GM18867 (cell line): ENCODE data around the gene BMF.
"Not testable (repeated sequence)": the region's sequence is repeated elsewhere in the genome, so short reads cannot be mapped to it uniquely, and the experiment has no call there.

Experiments used
- ATAC-seq: cut with Tn5 transposase; IDR thresholded peaks from one replicate; pipeline ENCODE4 v1.9.1; 2021; ENCODE audit warnings: mild to moderate bottlenecking, moderate library complexity; ENCODE audit not compliant: unreplicated experiment

The BMF gene

DNA sequence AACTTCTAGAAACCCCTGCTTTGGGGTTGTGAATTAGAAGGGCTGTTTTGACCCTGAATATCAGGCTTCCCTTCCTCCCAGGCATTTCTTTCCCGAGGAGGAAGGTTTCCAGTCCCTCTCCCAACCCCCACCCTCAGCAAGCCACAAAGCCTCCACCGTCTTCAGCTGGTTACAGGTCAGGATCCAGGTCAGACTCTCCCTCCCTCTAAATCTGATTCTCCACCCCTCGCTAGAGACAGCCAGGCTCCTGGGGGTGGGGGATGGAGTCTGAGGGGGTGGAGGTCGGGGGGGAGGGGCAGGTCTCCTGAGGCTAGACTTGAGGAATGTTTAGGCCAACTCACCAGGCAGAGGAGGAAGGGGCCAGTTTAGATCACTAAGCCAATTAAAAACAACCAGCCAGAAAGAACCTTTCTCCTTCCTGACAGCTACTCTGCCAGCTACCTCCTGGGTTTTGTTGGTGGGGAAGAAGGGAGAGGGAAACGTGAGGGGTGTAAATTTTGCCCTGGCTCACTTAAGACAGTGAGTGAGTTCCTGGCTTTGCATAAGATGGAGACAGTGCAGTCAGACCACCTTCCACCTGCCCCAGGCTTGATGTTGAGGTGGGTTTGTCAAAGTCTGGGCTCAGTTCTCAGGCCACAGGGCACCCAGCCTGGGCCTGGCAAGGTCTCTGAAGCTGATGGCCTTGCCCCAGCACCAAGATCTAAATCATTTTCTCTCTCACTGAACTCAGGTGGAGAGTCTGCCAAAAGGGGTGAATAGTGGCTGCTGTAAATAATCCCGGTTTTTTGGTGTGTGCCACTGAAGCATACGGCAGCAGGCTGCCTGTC, 19.5 kb downstream of the BMF start:
- ATAC-seq, result no peak

- ATAC-seq, result no peak
These were observed 20.4 kb downstream of the BMF start for GRCh38 chr15:40087991-40088928.

GRCh38 chr15:40087068-40087810, 21.4 kb downstream of the BMF start:
- no peak for ATAC-seq

- no peak for ATAC-seq
These were observed 23.4 kb downstream of the BMF start for GRCh38 chr15:40085266-40085665.

GRCh38 chr15:40084650-40085049, 24.0 kb downstream of the BMF start:
- ATAC-seq, result no peak

DNA sequence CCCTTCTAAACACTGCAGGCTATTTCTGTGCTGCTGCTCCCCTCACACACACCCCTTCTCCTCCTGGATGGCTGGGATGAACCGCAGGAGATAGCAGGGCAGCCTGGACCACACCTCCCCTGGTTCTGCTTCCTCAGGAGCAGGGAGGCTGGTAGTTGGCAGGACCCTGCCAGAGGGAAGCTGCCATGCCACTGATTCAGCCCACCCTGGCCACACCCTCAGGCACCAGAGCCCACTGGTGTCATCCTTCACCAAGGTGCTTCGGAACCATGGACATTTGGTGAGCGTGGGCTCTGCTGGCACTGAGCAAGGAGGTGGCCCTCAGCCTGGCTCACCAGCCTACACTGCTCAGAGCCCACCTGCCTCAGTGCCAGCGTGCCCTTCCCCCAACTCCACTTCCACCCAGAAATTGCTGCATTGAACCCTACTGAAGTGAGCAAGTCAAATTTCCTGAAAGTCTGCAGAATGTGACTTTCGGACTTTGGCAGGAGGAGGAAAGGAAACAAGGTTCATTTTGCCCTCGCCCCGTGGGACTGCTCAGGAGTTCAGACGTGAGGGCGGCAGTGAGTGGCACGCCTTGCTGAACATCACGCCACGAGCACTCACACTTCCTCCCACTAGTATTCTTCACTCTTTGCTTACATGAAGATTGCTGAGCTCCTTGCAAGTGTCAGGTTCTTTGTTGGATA, 26.3 kb downstream of the BMF start:
- no peak for ATAC-seq

- no peak for ATAC-seq
These were observed 26.9 kb downstream of the BMF start for GRCh38 chr15:40081691-40082194.

DNA sequence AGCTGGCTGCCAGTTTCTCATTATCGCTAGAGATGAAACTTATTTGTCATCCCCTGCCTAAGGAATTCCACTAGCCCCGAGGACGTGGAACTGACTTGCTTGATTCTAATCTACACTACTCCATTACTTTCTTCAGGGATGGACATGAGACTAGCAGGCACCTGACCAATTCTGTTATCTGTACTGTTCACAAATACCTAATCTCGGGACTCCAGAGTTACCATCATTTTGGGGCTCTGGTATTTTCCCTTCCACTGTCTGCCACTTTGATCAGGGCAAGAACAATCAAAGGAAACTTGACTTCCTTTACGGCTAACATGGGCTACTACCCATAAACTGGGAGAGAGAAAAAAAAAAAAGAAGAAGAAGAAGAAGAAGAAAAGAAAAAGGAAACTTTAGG, 27.8 kb downstream of the BMF start:
- no peak for ATAC-seq

- no peak for ATAC-seq
These were observed 28.6 kb downstream of the BMF start for GRCh38 chr15:40080104-40080503.

GRCh38 chr15:40079456-40079855, 29.2 kb downstream of the BMF start:
- ATAC-seq, result no peak

GRCh38 chr15:40075298-40076044, 33.2 kb downstream of the BMF start:
- no peak for ATAC-seq

DNA sequence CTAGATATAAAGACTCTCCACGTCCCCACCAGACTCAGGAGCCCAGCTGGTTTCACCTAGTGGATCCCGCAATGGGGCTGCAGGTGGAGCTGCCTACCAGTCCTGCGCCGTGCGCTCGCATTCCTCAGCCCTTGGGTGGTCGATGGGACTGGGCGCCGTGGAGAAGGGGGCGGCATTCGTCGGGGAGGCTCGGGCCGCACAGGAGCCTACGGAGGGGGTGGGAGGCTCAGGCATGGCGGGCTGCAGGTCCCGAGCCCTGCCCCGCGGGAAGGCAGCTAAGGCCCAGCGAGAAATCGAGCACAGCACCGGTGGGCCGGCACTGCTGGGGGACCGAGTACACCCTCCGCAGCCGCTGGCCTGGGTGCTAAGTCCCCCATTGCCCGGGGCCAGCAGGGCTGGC, 34.0 kb downstream of the BMF start:
- not testable (repeated sequence) for ATAC-seq

DNA sequence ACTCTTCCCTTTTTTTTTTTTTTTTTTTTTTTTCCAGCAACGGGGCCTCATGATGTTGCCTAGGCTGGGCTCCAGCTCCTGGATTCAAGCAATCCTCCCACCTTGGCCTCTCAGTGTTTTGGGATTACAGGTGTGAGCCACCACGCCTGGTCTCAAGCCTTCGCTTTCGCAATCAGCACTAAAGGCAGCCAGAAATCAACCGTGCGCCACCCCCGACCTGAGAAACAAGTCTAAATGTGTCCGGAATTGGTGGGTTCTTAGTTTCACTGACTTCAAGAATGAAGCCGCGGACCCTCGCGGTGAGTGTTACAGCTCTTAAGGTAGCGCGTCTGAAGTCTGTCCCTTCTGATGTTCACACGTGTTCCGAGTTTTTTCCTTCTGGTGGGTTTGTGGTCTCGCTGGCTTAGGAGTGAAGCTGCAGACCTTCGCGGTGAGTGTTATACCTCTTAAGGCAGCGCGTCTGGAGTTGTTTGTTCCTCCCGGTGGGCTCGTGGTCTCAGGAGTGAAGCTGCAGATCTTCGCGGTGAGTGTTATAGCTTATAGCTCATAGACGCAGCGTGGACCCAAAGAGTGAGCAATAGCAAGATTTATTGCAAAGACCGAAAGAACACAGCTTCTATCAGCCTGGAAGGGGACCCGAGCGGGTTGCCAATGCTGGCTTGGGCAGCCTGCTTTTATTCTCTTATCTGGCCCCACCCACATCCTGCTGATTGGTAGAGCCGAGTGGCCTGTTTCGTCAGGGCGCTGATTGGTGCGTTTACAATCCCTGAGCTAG, 34.8 kb downstream of the BMF start:
- not testable (repeated sequence) for ATAC-seq

DNA sequence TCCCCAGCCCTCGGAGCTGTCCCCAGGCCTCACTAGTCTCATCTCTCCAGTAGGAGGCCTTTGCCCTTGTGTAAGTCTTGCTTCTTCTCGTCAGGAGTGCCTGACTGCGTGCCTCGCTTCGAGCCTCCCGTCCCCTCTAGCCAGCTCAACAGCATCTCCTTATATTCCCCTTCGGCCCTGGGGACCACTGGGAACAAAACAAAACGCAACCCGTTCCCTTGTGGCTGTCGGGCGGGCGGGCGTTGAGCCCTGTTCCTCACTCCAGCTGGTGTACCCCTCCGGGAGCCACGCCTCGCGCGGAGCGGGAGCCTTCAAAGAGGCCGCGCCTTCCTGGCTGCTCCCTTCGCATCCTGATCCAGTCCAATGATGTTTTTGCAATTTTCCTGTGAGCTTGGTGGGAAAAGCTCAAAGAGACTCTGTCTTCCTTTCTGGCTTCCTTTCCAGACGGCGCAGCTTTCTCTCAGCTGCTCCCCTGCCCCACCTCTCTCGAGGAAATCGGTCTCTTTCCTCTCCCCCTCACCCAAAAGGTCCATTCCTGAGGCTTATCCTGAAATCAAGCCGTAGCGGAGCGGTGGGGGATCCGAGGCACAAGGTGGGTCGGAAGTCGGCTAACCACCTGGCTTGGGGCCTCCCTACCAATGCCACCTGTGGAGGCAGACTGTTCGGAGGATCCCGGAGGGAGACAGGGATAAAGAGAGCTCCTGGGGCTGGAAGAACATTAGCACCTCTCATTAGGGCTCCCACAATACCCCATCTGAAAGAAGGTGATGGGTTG, 36.3 kb downstream of the BMF start:
- no peak for ATAC-seq

DNA sequence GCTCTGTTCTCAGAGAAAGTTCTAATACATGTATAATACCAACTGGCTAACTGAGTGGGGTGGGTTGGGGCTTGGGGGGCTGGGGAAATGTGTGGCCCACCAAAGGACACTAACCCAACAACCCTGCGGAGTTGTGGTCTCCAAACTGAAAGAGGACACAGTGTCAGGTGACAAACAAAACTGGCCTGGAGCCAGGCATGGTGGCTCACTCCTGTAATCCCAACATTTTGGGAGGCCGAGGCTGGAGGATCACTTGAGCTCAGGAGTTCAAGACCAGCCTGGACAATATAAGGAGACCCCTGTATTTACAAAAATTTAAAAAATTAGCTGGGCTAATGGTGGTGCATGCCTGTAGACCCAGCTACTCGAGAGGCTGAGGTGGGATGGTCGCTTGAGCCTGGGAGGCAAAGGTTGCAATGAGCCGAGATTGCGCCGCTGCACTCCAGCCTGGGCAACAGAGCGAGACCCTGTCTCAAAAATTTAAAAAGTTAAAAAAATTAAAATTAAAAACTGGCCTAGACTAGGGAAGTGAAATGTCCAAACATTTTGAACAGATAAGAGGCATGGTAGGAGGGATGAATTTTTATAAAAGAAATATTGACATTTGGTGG, 38.0 kb downstream of the BMF start:
- ATAC-seq, result no peak

DNA sequence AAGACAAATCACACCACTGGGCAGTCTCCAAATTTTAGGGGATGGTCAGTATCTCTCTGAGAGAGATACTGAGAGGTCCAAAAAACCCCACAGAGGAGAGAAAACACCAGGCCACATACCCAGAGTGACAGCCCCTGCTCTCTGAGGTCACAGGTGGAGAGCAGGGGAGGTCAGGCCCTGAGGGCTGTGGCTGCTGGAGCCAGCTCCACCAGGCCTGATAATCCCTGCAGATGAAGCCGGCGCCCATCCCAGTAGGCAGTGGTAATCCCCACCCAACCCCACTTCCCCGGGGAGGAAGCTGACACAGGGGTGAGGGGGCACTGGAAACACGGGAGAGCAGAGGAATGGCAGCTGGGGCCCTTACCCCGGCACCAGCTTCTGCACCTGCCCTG, 38.5 kb downstream of the BMF start:
- ATAC-seq, result no peak
